ENCODE results near the gene SURF4.

SURF4 gene

DNA sequence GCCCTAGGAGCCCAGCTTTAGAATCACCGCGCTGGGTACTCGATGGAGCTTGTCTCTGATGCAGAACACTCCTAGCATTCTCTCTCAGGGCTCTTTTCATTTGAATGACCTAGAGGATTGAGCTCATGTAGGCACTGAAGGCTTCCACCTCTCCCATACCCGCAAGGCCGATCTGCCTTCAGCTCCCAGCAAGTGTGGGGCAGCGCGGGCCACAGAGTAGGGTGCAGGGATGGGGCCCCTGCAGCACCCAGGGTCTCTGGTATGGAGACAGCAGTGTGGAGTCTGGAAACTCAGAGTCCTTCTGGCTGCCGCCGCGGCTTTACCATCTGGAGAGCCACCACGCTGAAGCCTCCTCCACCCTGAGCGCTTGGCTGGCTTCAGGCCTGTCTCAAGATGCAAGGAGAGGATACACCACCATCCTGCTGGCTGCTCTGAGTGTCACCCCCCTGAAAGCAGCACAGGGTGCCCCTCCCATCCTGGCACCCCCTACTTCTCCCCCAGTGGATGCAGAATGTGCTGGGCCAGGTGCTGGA, 13.2 kb upstream of the SURF4 start:
- DNase-seq (ENCODE audit: low read depth in 1 of 2, low spot score in 1 of 2): no peak
- TF ChIP-seq GABPA (IDR thresholded peaks at IDR 0.05; ENCODE audit: low read depth): no peak
- TF ChIP-seq POLR2AphosphoS5 (IDR thresholded peaks at IDR 0.05; ENCODE audit: low read depth): no peak
- no peak for TF ChIP-seq SPI1 (IDR thresholded peaks at IDR 0.05; ENCODE audit: borderline replicate concordance, low read depth)
- Histone ChIP-seq H3K27me3 (ENCODE audit: insufficient read depth, poor library complexity, severe bottlenecking) (no peaks in the 10 kb centered on the region), H3K27ac (replicated peaks) (no peak overlapping the region), H3K4me3 (replicated peaks; ENCODE audit: insufficient read depth, low read length) (no peak overlapping the region)

DNA sequence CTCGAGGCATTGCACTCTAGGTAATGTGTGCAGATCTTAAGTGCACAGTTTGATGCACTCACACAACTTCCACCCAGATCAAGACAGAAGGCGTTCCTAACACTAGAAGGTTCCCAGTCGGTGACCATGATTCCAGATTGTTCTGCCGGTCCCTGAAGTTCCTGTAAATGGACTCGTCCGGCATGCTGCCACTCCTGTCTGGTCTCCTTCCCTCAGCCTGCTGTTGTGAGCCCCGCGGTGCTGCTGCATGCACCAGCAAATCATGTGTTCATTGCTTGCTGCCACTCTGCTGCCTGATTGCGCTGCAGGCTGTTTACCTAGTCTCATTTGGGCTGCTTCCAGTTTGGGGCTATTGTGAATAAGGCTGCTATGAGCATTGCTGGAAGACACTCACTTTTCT, 11.8 kb upstream of the SURF4 start:
- Histone ChIP-seq H3K27me3 (ENCODE audit: insufficient read depth, poor library complexity, severe bottlenecking) (no peaks in the 10 kb centered on the region), H3K4me3 (replicated peaks; ENCODE audit: insufficient read depth, low read length) (no peak overlapping the region), H3K27ac (replicated peaks) (no peak overlapping the region)
- no peak for DNase-seq (ENCODE audit: low read depth in 1 of 2, low spot score in 1 of 2)
- TF ChIP-seq, protein P1, sequence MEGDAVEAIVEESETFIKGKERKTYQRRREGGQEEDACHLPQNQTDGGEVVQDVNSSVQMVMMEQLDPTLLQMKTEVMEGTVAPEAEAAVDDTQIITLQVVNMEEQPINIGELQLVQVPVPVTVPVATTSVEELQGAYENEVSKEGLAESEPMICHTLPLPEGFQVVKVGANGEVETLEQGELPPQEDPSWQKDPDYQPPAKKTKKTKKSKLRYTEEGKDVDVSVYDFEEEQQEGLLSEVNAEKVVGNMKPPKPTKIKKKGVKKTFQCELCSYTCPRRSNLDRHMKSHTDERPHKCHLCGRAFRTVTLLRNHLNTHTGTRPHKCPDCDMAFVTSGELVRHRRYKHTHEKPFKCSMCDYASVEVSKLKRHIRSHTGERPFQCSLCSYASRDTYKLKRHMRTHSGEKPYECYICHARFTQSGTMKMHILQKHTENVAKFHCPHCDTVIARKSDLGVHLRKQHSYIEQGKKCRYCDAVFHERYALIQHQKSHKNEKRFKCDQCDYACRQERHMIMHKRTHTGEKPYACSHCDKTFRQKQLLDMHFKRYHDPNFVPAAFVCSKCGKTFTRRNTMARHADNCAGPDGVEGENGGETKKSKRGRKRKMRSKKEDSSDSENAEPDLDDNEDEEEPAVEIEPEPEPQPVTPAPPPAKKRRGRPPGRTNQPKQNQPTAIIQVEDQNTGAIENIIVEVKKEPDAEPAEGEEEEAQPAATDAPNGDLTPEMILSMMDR (IDR thresholded peaks at IDR 0.05; ENCODE audit: insufficient read depth, low read length): no peak
- TF ChIP-seq GABPA (IDR thresholded peaks at IDR 0.05; ENCODE audit: low read depth): no peak
- TF ChIP-seq, protein P2, sequence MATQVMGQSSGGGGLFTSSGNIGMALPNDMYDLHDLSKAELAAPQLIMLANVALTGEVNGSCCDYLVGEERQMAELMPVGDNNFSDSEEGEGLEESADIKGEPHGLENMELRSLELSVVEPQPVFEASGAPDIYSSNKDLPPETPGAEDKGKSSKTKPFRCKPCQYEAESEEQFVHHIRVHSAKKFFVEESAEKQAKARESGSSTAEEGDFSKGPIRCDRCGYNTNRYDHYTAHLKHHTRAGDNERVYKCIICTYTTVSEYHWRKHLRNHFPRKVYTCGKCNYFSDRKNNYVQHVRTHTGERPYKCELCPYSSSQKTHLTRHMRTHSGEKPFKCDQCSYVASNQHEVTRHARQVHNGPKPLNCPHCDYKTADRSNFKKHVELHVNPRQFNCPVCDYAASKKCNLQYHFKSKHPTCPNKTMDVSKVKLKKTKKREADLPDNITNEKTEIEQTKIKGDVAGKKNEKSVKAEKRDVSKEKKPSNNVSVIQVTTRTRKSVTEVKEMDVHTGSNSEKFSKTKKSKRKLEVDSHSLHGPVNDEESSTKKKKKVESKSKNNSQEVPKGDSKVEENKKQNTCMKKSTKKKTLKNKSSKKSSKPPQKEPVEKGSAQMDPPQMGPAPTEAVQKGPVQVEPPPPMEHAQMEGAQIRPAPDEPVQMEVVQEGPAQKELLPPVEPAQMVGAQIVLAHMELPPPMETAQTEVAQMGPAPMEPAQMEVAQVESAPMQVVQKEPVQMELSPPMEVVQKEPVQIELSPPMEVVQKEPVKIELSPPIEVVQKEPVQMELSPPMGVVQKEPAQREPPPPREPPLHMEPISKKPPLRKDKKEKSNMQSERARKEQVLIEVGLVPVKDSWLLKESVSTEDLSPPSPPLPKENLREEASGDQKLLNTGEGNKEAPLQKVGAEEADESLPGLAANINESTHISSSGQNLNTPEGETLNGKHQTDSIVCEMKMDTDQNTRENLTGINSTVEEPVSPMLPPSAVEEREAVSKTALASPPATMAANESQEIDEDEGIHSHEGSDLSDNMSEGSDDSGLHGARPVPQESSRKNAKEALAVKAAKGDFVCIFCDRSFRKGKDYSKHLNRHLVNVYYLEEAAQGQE (IDR thresholded peaks at IDR 0.05; ENCODE audit: insufficient replicate concordance, low read depth): no peak
- no peak for TF ChIP-seq POLR2AphosphoS5 (IDR thresholded peaks at IDR 0.05; ENCODE audit: low read depth)
- TF ChIP-seq SPI1 (IDR thresholded peaks at IDR 0.05; ENCODE audit: borderline replicate concordance, low read depth): no peak

DNA sequence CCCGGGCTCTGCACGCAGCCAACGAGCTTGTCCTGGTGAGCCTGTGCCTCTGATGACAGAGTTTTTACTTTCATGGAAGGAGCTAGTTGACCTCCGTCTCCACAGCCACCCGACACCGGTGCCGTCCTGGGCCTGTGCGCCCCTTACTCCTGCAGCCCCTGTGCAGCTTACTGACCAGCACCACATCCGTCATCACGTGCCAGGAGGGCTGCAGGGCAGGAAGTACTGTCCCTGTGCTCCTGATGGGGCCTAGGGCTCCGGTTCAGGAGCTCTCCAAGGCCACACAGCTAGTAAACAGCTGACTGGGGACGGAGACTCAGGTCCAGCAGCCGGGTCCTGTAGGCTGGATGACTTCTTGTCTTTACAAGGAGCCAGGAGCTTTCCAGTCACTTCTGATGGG, 10.5 kb upstream of the SURF4 start:
- H3K4me3 ChIP-seq (replicated peaks; ENCODE audit: insufficient read depth, low read length): no peak overlapping the region
- H3K27me3 ChIP-seq (ENCODE audit: insufficient read depth, poor library complexity, severe bottlenecking): no peaks in the 10 kb centered on the region
- no peak for DNase-seq (ENCODE audit: low read depth in 1 of 2, low spot score in 1 of 2)
- H3K27ac ChIP-seq (replicated peaks): no peak overlapping the region
- TF ChIP-seq, protein P1 (IDR thresholded peaks at IDR 0.05; ENCODE audit: insufficient read depth, low read length): no peak
- no peak for TF ChIP-seq GABPA (IDR thresholded peaks at IDR 0.05; ENCODE audit: low read depth)
- TF ChIP-seq POLR2AphosphoS5 (IDR thresholded peaks at IDR 0.05; ENCODE audit: low read depth): no peak
- TF ChIP-seq, protein P2 (IDR thresholded peaks at IDR 0.05; ENCODE audit: insufficient replicate concordance, low read depth): no peak
- TF ChIP-seq SPI1 (IDR thresholded peaks at IDR 0.05; ENCODE audit: borderline replicate concordance, low read depth): no peak

DNA sequence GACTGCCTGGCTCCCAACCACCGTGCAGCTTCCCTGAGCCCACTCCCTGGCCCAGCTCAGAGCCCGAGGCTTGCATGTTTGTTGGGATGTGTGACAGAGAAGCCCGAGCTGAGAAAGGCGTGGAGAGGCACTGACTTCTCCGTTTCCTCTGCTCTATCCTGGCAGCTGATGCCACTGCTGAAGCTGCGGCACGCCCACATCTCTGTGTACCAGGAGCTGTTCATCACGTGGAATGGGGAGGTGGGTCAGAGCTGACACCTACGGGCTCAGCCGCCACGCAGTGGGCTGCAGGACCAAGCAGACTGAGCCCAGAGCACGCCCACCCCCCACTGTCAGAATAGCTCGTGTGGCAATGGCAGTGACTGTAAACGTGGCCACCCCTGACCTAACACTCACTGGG, 9.6 kb upstream of the SURF4 start:
- no peak for DNase-seq (ENCODE audit: low read depth in 1 of 2, low spot score in 1 of 2)
- TF ChIP-seq GABPA (IDR thresholded peaks at IDR 0.05; ENCODE audit: low read depth): no peak
- TF ChIP-seq POLR2AphosphoS5 (IDR thresholded peaks at IDR 0.05; ENCODE audit: low read depth): no peak
- TF ChIP-seq, protein P2 (IDR thresholded peaks at IDR 0.05; ENCODE audit: insufficient replicate concordance, low read depth): no peak
- TF ChIP-seq, protein P1 (IDR thresholded peaks at IDR 0.05; ENCODE audit: insufficient read depth, low read length): no peak
- no peak for TF ChIP-seq SPI1 (IDR thresholded peaks at IDR 0.05; ENCODE audit: borderline replicate concordance, low read depth)
- no peak overlapping the region for H3K27ac ChIP-seq (replicated peaks)
- no peaks in the 10 kb centered on the region for H3K27me3 ChIP-seq (ENCODE audit: insufficient read depth, poor library complexity, severe bottlenecking)
- no peak overlapping the region for H3K4me3 ChIP-seq (replicated peaks; ENCODE audit: insufficient read depth, low read length)

All from HL-60 (cell line).